ENCODE data around the gene TTLL13. TPM values are rescaled to one million over a fixed set of nuclear protein-coding genes. Genes with fewer than 3 reads are reported as not detected.
A peak's percentile ranks its signal among the peaks of the same experiment; 100 is the strongest.
"Not testable (repeated sequence)": the region's sequence is repeated elsewhere in the genome, so short reads cannot be mapped to it uniquely, and the experiment has no call there.

The TTLL13 gene
- total RNA-seq, 4 donors from 2014 or later: 0.32 to 0.42 TPM; not detected in 2

- no peak for DNase-seq (ENCODE audit: extremely low spot score)
- Histone ChIP-seq H3K27me3 (no peaks in the 10 kb centered on the region), H3K36me3 (peaks cover 11 to 82% (median 61%) of the 10 kb centered on the region in 4 donors), H3K4me1 (peaks cover 39 to 61% (median 55%) of the 10 kb centered on the region in 4 donors), H3K27ac (replicated peaks in 1 of 4) (no peak overlapping the region), H3K4me3 (no peak overlapping the region), H3K9me3 (no peaks in the 10 kb centered on the region)
- TF ChIP-seq EP300 (IDR thresholded peaks at IDR 0.05) (no peak), POLR2AphosphoS5 (IDR thresholded peaks at IDR 0.05) (no peak), CTCF (IDR thresholded peaks at IDR 0.05) (no peak)
- intact Hi-C loops (cut with DNase I): no loop called here
- WGBS: 70% methylated on average over 7 of the region's 7 CpGs
Measured at GRCh38 chr15:90271459-90272166, 22.3 kb downstream of the TTLL13 start.

GRCh38 chr15:90278467-90278866 lies 29.1 kb downstream of the TTLL13 start:
- H3K9me3 ChIP-seq; DNase-seq (ENCODE audit: extremely low spot score); H3K4me3 ChIP-seq; H3K4me1 ChIP-seq; H3K27me3 ChIP-seq; H3K27ac ChIP-seq (replicated peaks in 1 of 4); intact Hi-C loops (cut with DNase I): not testable (repeated sequence)
- peaks cover 0 to 27% (median 17%) of the 10 kb centered on the region in 4 donors for H3K36me3 ChIP-seq
- 97% methylated on average over 10 of the region's 12 CpGs for WGBS

- 92% methylated on average over 5 of the region's 5 CpGs for WGBS
- intact Hi-C loops (cut with DNase I): not testable (repeated sequence)
Measured at GRCh38 chr15:90280743-90281142, 31.4 kb downstream of the TTLL13 start.

GRCh38 chr15:90281637-90282036 lies 32.3 kb downstream of the TTLL13 start:
- 73% methylated on average over 6 of the region's 6 CpGs for WGBS
- intact Hi-C loops (cut with DNase I); H3K36me3 ChIP-seq; H3K4me1 ChIP-seq; H3K27me3 ChIP-seq; H3K9me3 ChIP-seq; DNase-seq (ENCODE audit: extremely low spot score); H3K4me3 ChIP-seq; H3K27ac ChIP-seq (replicated peaks in 1 of 4): not testable (repeated sequence)

More at GRCh38 chr15:90280743-90281142, 31.4 kb downstream of the TTLL13 start:
- not testable (repeated sequence) for H3K9me3 ChIP-seq; H3K27me3 ChIP-seq; H3K4me1 ChIP-seq; H3K27ac ChIP-seq (replicated peaks in 1 of 4); DNase-seq (ENCODE audit: extremely low spot score); H3K36me3 ChIP-seq; H3K4me3 ChIP-seq

GRCh38 chr15:90286678-90287077 lies 37.3 kb downstream of the TTLL13 start:
- intact Hi-C loops (cut with DNase I): no loop called here
- no peaks in the 10 kb centered on the region for H3K9me3 ChIP-seq
- no peaks in the 10 kb centered on the region for H3K27me3 ChIP-seq
- DNase-seq (ENCODE audit: extremely low spot score): peak; percentile 42
- H3K36me3 ChIP-seq: no peaks in the 10 kb centered on the region
- TF ChIP-seq EP300 (IDR thresholded peaks at IDR 0.05) (no peak), CTCF (IDR thresholded peaks at IDR 0.05) (peak; percentile 22 to 32 (median 22))
- peaks cover 0 to 7% (median 0%) of the 10 kb centered on the region in 4 donors for H3K4me1 ChIP-seq
- H3K27ac ChIP-seq (replicated peaks in 1 of 4): no peak overlapping the region
- no peak overlapping the region for H3K4me3 ChIP-seq

- Histone ChIP-seq H3K4me1 (peaks cover 0 to 7% (median 0%) of the 10 kb centered on the region in 4 donors), H3K36me3 (no peaks in the 10 kb centered on the region), H3K27me3 (no peaks in the 10 kb centered on the region), H3K9me3 (no peaks in the 10 kb centered on the region), H3K4me3 (no peak overlapping the region), H3K27ac (replicated peaks in 1 of 4) (no peak overlapping the region)
- peak; percentile 75 for DNase-seq (ENCODE audit: extremely low spot score)
- TF ChIP-seq POLR2A (IDR thresholded peaks at IDR 0.05; ENCODE audit: low read depth) (no peak), POLR2AphosphoS5 (IDR thresholded peaks at IDR 0.05) (no peak), EP300 (IDR thresholded peaks at IDR 0.05) (no peak), CTCF (IDR thresholded peaks at IDR 0.05) (no peak)
- WGBS: 37% methylated on average over 4 of the region's 5 CpGs
- intact Hi-C loops (cut with DNase I): no loop called here
Measured at GRCh38 chr15:90287101-90287500, 37.7 kb downstream of the TTLL13 start.

All from esophagus muscularis mucosa (tissue), 4 donors.